SK-N-SH (cell line): ENCODE measurements around the gene AFP. TPM values are rescaled to one million over a fixed set of nuclear protein-coding genes. Genes with fewer than 3 reads are reported as not detected.

Experiments
- CTCF ChIA-PET: fragments of 300-600, 350-600 bp; formaldehyde crosslinking; extraction: SDS; loops from one replicate; lab custom pipeline; 2021; lab: Yijun Ruan, JAX
- POLR2A ChIA-PET: fragments of 350-600 bp; sonication (Branson Sonifier 250); formaldehyde crosslinking; extraction: SDS; loops from one replicate; lab custom pipeline; 2020; ENCODE audit warnings: antibody characterized with exemption, inconsistent platforms; lab: Yijun Ruan, JAX
- DNase-seq: peaks from one replicate; pipeline ENCODE4 v3.0.0; 2012
- H2AFZ ChIP-seq: fragments of 200-600 bp; sonication (generic); 2 replicates; pipeline ENCODE4 v1.8.1; 2016; ENCODE audit warnings: antibody characterized with exemption, mild to moderate bottlenecking, low read depth
- H3F3A ChIP-seq: fragments of 200-600 bp; sonication (generic); replicated peaks from 2 replicates; pipeline ENCODE3; 2016; ENCODE audit warnings: antibody characterized with exemption, mild to moderate bottlenecking; ENCODE audit not compliant: insufficient read depth
- H3K27ac ChIP-seq, 2 experiments: fragments of 200-500 bp in 1 of 2; fragments of 200-600 bp in 1 of 2; sonication (Bioruptor generic) in 1 of 2; sonication (generic), shearing (Covaris generic) in 1 of 2; 2 replicates each; pipeline versions ENCODE4 v1.5.1 to v1.6.1; 2014 to 2016; ENCODE audit warnings: low read depth in 2 of 2, inconsistent platforms in 1 of 2, low read length in 1 of 2, mild to moderate bottlenecking in 1 of 2, mixed read lengths in 1 of 2
- H3K27me3 ChIP-seq: fragments of 200-600 bp; sonication (generic), shearing (Covaris generic); 2 replicates; pipeline ENCODE4 v1.6.1; 2016; ENCODE audit warnings: mixed run types; ENCODE audit not compliant: insufficient read depth
- H3K36me3 ChIP-seq, 2 experiments: fragments of 200-500 bp in 1 of 2; fragments of 200-600 bp in 1 of 2; sonication (Bioruptor generic) in 1 of 2; sonication (generic) in 1 of 2; replicated peaks in 1 of 2; 2 replicates each; pipeline versions ENCODE3 to v1.5.1; 2014 to 2016; ENCODE audit warnings: low read length in 1 of 2, mild to moderate bottlenecking in 1 of 2; ENCODE audit not compliant: insufficient read depth in 2 of 2, control insufficient read depth in 1 of 2
- H3K4me1 ChIP-seq, 2 experiments: fragments of 200-500 bp in 1 of 2; fragments of 200-600 bp in 1 of 2; sonication (Bioruptor generic) in 1 of 2; sonication (generic), shearing (Covaris generic) in 1 of 2; 2 replicates each; pipeline versions ENCODE4 v1.5.1 to v1.6.1; 2014 to 2016; ENCODE audit warnings: low read depth in 1 of 2, low read length in 1 of 2, mixed run types in 1 of 2; ENCODE audit not compliant: insufficient read depth in 2 of 2, control insufficient read depth in 1 of 2
- H3K4me2 ChIP-seq: fragments of 200-600 bp; sonication (generic), shearing (Covaris generic); 2 replicates; pipeline ENCODE4 v1.6.1; 2017; ENCODE audit warnings: mixed run types
- H3K4me3 ChIP-seq, 2 experiments: fragments of 200-500 bp in 1 of 2; fragments of 200-600 bp in 1 of 2; sonication (Bioruptor generic) in 1 of 2; sonication (generic), shearing (Covaris generic) in 1 of 2; 2 replicates each; pipeline versions ENCODE4 v1.5.1 to v1.8.1; 2014 to 2016; ENCODE audit warnings: low read depth in 2 of 2, inconsistent platforms in 1 of 2, low read length in 1 of 2, mild to moderate bottlenecking in 1 of 2, mixed read lengths in 1 of 2, moderate library complexity in 1 of 2
- H3K79me2 ChIP-seq: fragments of 200-600 bp; sonication (generic); 2 replicates; pipeline ENCODE4 v1.8.1; 2017; ENCODE audit warnings: mild to moderate bottlenecking; ENCODE audit not compliant: insufficient read depth
- H3K9ac ChIP-seq: fragments of 200-600 bp; sonication (generic); 2 replicates; pipeline ENCODE4 v1.6.1; 2017; ENCODE audit warnings: mixed run types
- H3K9me2 ChIP-seq: fragments of 200-600 bp; sonication (generic); 2 replicates; pipeline ENCODE4 v1.6.1; 2017; ENCODE audit warnings: mixed run types
- H3K9me3 ChIP-seq: fragments of 200-600 bp; sonication (generic); 2 replicates; pipeline ENCODE4 v1.6.1; 2017; ENCODE audit warnings: mixed run types, mild to moderate bottlenecking, moderate library complexity
- H4K20me1 ChIP-seq: fragments of 200-600 bp; sonication (generic); 2 replicates; pipeline ENCODE4 v1.6.1; 2017; ENCODE audit warnings: mild to moderate bottlenecking, mixed run types; ENCODE audit not compliant: insufficient read depth
- CHD2 ChIP-seq: fragments of 150-350 bp; IDR thresholded peaks from 2 replicates; pipeline ENCODE4 v1.6.1; 2018; ENCODE audit warnings: low read length; ENCODE audit not compliant: partially characterized antibody
- CTCF ChIP-seq: fragments of 200-600 bp; sonication (generic); IDR thresholded peaks from 2 replicates; pipeline ENCODE4 v1.6.1; 2017; ENCODE audit warnings: antibody characterized with exemption, mild to moderate bottlenecking, moderate library complexity
- ELF1 ChIP-seq: IDR thresholded peaks from 2 replicates; pipeline ENCODE4 v1.4.0; 2012
- EP300 ChIP-seq, 2 experiments: IDR thresholded peaks; 2 replicates each; pipeline versions ENCODE4 v1.4.0 to v1.6.1; 2012; ENCODE audit warnings: borderline replicate concordance in 1 of 2, low read depth in 1 of 2, low read length in 1 of 2
- FOSL2 ChIP-seq: IDR thresholded peaks from 2 replicates; pipeline ENCODE4 v1.4.0; 2012; ENCODE audit warnings: low read depth, mild to moderate bottlenecking, moderate library complexity, borderline replicate concordance
- GATA2 ChIP-seq: sonication (generic); formaldehyde crosslinking; IDR thresholded peaks from 2 replicates; pipeline ENCODE4 v1.5.0; 2020; ENCODE audit warnings: mild to moderate bottlenecking, missing genetic modification reagents
- IRF3 ChIP-seq: fragments of 150-350 bp; IDR thresholded peaks from 2 replicates; pipeline ENCODE4 v1.6.1; 2016; ENCODE audit warnings: mild to moderate bottlenecking, low read depth, low read length
- JUND ChIP-seq: IDR thresholded peaks from 2 replicates; pipeline ENCODE4 v1.4.0; 2012
- MEF2A ChIP-seq: IDR thresholded peaks from 2 replicates; pipeline ENCODE4 v1.4.0; 2012; ENCODE audit warnings: low read depth, borderline replicate concordance
- MXI1 ChIP-seq: IDR thresholded peaks from 2 replicates; pipeline ENCODE4 v1.6.1; 2012; ENCODE audit warnings: mild to moderate bottlenecking, low read depth, low read length, improper control_type of control experiment
- NRF1 ChIP-seq: IDR thresholded peaks from 2 replicates; pipeline ENCODE4 v1.6.1; 2012; ENCODE audit warnings: low read depth, mild to moderate bottlenecking, low read length
- PBX3 ChIP-seq: IDR thresholded peaks from 2 replicates; pipeline ENCODE4; 2012
- RAD21 ChIP-seq: IDR thresholded peaks from 2 replicates; pipeline ENCODE4 v1.6.1; 2012; ENCODE audit warnings: mild to moderate bottlenecking, low read length
- REST ChIP-seq: IDR thresholded peaks from 2 replicates; pipeline ENCODE4 v1.6.1; 2012; ENCODE audit warnings: mild to moderate bottlenecking, low read depth, low read length, moderate library complexity
- RXRA ChIP-seq: IDR thresholded peaks from 2 replicates; pipeline ENCODE4 v1.4.0; 2012; ENCODE audit warnings: low read depth, mild to moderate bottlenecking, borderline replicate concordance
- TAF1 ChIP-seq: IDR thresholded peaks from 2 replicates; pipeline ENCODE4 v1.6.1; 2012; ENCODE audit warnings: low read depth, mild to moderate bottlenecking, low read length, moderate library complexity, borderline replicate concordance
- USF2 ChIP-seq: fragments of 150-350 bp; IDR thresholded peaks from 2 replicates; pipeline ENCODE4 v1.6.1; 2017; ENCODE audit warnings: antibody characterized with exemption, low read length, low read depth, borderline replicate concordance
- YY1 ChIP-seq: IDR thresholded peaks from 2 replicates; pipeline ENCODE4 v1.4.0; 2012; ENCODE audit warnings: low read depth, mild to moderate bottlenecking
- ZBTB33 ChIP-seq: IDR thresholded peaks from 2 replicates; pipeline ENCODE4 v1.4.0; 2012; ENCODE audit warnings: low read depth, borderline replicate concordance
- WGBS: methylation state at CpG from one replicate; pipeline ENCODE4 v1.1.6; 2017; ENCODE audit warnings: low lambda C conversion rate; 5-methylcytosine and 5-hydroxymethylcytosine counted together
- polyA plus RNA-seq, 3 experiments: library from polyadenylated mRNA; depleted of rRNA; stranded (reverse); fragments of >200 nt; gene quantifications; 2 replicates each; pipeline ENCODE4 v1.2.3, GENCODE V29; 2012

Gene AFP
- polyA plus RNA-seq (2012; rRNA removed) = 0.28 and 0.54 TPM in 2 replicates
- 0.29 and 0.35 TPM in 2 replicates for polyA plus RNA-seq (2012; cell fraction: cytosol; rRNA removed)
- polyA plus RNA-seq (2012; cell fraction: nucleus; rRNA removed) = 0.12 and 0.21 TPM in 2 replicates

GRCh38 chr4:73435984-73436383, at the start of gene AFP:
AFP (plus strand) TSS chr4:73436221; CDS start chr4:73436263, 42 bp downstream.
- H3K27ac ChIP-seq = no peak within 1 kb of the TSS
- no peak within 1 kb of the TSS for H3K4me3 ChIP-seq
- H3K4me1 ChIP-seq = no peaks in the 10 kb centered on the region
- no peaks in the 10 kb centered on the region for H3K79me2 ChIP-seq
- CTCF ChIA-PET = interaction anchor here (1.4 to 3.7 kb wide), 2 partner anchors 10 to 18 kb away, joined by 3 to 17 read pairs; no protein-coding TSS in a partner anchor
- no peak within 1 kb of the TSS for H3K9ac ChIP-seq
- no peak within 1 kb of the TSS for H2AFZ ChIP-seq
- no peaks in the 10 kb centered on the region for H3K9me3 ChIP-seq
- WGBS = 11% methylated on average over 1 of the region's 1 CpG
- POLR2A ChIA-PET = no interaction called here
- H3K4me2 ChIP-seq = no peak within 1 kb of the TSS
- H3F3A ChIP-seq = no peaks in the 10 kb centered on the region
- no peaks in the 10 kb centered on the region for H3K36me3 ChIP-seq
- no peak for DNase-seq
- no peak for TF ChIP-seq EP300 (IDR thresholded peaks at IDR 0.05; ENCODE audit: borderline replicate concordance in 1 of 2, low read depth in 1 of 2, low read length in 1 of 2)
- TF ChIP-seq NRF1 = no peak
- TF ChIP-seq CTCF = no peak
- no peak for TF ChIP-seq USF2
- no peak for TF ChIP-seq ELF1
- no peak for TF ChIP-seq ZBTB33
- no peak for TF ChIP-seq FOSL2
- no peak for TF ChIP-seq REST
- TF ChIP-seq CHD2 = no peak
- TF ChIP-seq MXI1 = no peak
- no peak for TF ChIP-seq TAF1
- TF ChIP-seq JUND = no peak
- no peak for TF ChIP-seq RXRA
- no peak for TF ChIP-seq IRF3
- no peak for TF ChIP-seq MEF2A
- no peak for TF ChIP-seq GATA2 (CRISPR knock-in tag)
- no peak for TF ChIP-seq YY1
- no peak for TF ChIP-seq PBX3
- no peak for TF ChIP-seq RAD21
- no peaks in the 10 kb centered on the region for H3K9me2 ChIP-seq
- H4K20me1 ChIP-seq = no peaks in the 10 kb centered on the region
- H3K27me3 ChIP-seq = peaks cover 7% of the 10 kb centered on the region; the same call in 1 of the 2 replicates
